DND-41 (cell line): Measurements from ENCODE around the gene TIPIN.
A peak's percentile ranks its signal among the peaks of the same experiment; 100 is the strongest.
"Not testable (repeated sequence)": the region's sequence is repeated elsewhere in the genome, so short reads cannot be mapped to it uniquely, and the experiment has no call there.

Experiments
- ATAC-seq: fragments of 200-7000 bp; cut with Tn5 transposase; 3 replicates; pipeline ENCODE4 v1.9.1; 2021; ENCODE audit warnings: low read depth; ENCODE audit not compliant: insufficient read depth
- DNase-seq: peaks from one replicate; pipeline ENCODE4 v3.0.0-alpha.2; 2020
- H2AFZ ChIP-seq: 2 replicates; pipeline ENCODE4 v1.6.0; 2012; ENCODE audit warnings: low read depth, low read length
- H3K27ac ChIP-seq: 2 replicates; pipeline ENCODE4 v1.5.1; 2012; ENCODE audit warnings: low read length, inconsistent platforms
- H3K27me3 ChIP-seq: fragments of 200-600 bp; sonication (generic); 2 replicates; pipeline ENCODE4 v1.6.0; 2012; ENCODE audit warnings: low read length, mild to moderate bottlenecking, inconsistent platforms; ENCODE audit not compliant: insufficient read depth, poor library complexity
- H3K36me3 ChIP-seq: 2 replicates; pipeline ENCODE4 v1.5.1; 2012; ENCODE audit warnings: low read length, inconsistent platforms; ENCODE audit not compliant: insufficient read depth
- H3K4me1 ChIP-seq: 2 replicates; pipeline ENCODE4 v1.5.1; 2012; ENCODE audit warnings: mild to moderate bottlenecking, low read length; ENCODE audit not compliant: insufficient read depth
- H3K4me2 ChIP-seq: 2 replicates; pipeline ENCODE4 v1.6.0; 2012; ENCODE audit warnings: mild to moderate bottlenecking, moderate library complexity, low read length, inconsistent platforms; ENCODE audit not compliant: insufficient read depth
- H3K4me3 ChIP-seq, 2 experiments: fragments of 200-600 bp in 1 of 2; shearing (Covaris generic) in 1 of 2; 2 replicates each; pipeline ENCODE4 v1.5.1; 2012 to 2016; ENCODE audit warnings: inconsistent platforms in 2 of 2, low read length in 2 of 2, mild to moderate bottlenecking in 2 of 2, low read depth in 1 of 2, moderate library complexity in 1 of 2
- H3K79me2 ChIP-seq: 2 replicates; pipeline ENCODE4 v1.6.0; 2012; ENCODE audit warnings: low read length, inconsistent platforms; ENCODE audit not compliant: insufficient read depth
- H3K9ac ChIP-seq: 2 replicates; pipeline ENCODE4 v1.6.0; 2012; ENCODE audit warnings: low read depth, mild to moderate bottlenecking, inconsistent platforms, low read length, moderate library complexity
- H3K9me3 ChIP-seq: 2 replicates; pipeline ENCODE4 v1.5.1; 2012; ENCODE audit warnings: low read length, moderate library complexity, mild to moderate bottlenecking, inconsistent platforms; ENCODE audit not compliant: insufficient read depth, severe bottlenecking
- H4K20me1 ChIP-seq: 2 replicates; pipeline ENCODE4 v1.6.0; 2012; ENCODE audit warnings: low read length; ENCODE audit not compliant: insufficient read depth
- CTCF ChIP-seq: IDR thresholded peaks from 2 replicates; pipeline ENCODE4 v1.5.1; 2012; ENCODE audit warnings: borderline replicate concordance, low read length, moderate library complexity, mild to moderate bottlenecking; ENCODE audit not compliant: poor library complexity, severe bottlenecking; ENCODE audit errors: extremely low read depth
- EZH2 ChIP-seq: IDR thresholded peaks from 3 replicates; pipeline ENCODE4 v1.6.1; 2012; ENCODE audit warnings: borderline replicate concordance, low read depth, mild to moderate bottlenecking, moderate library complexity, low read length, inconsistent platforms; ENCODE audit not compliant: severe bottlenecking

Gene TIPIN

GRCh38 chr15:66386204-66387123 lies 30.0 kb upstream of the TIPIN start, which contains the start of gene MAP2K1:
TSS of gene MAP2K1 (plus strand) at chr15:66386912. CDS start at chr15:66387348, 436 bp downstream.
- H3K36me3 ChIP-seq: peaks cover 18% of the 10 kb centered on the region; the same call in 1 of the 2 replicates
- no peaks in the 10 kb centered on the region for H3K9me3 ChIP-seq
- H3K4me2 ChIP-seq: peak within 1 kb of the TSS; percentile 68
- peaks cover 76% of the 10 kb centered on the region for H3K79me2 ChIP-seq
- DNase-seq (peak; percentile 97), ATAC-seq (peak; percentile 83)
- TF ChIP-seq EZH2 (no peak), CTCF (peak; percentile 75)
- H3K9ac ChIP-seq: peak within 1 kb of the TSS; percentile 85
- H3K27ac ChIP-seq: peak within 1 kb of the TSS; percentile 88
- H3K4me3 ChIP-seq: peak within 1 kb of the TSS; percentile 64 to 66
- H3K4me1 ChIP-seq: peaks cover 53% of the 10 kb centered on the region
- no peaks in the 10 kb centered on the region for H3K27me3 ChIP-seq
- H4K20me1 ChIP-seq: peaks cover 27% of the 10 kb centered on the region
- peak within 1 kb of the TSS; percentile 83 for H2AFZ ChIP-seq

GRCh38 chr15:66381376-66381775 lies 24.9 kb upstream of the TIPIN start:
- not testable (repeated sequence) for H3K9me3 ChIP-seq, H3K4me2 ChIP-seq, H2AFZ ChIP-seq, H3K36me3 ChIP-seq, H3K27me3 ChIP-seq, H4K20me1 ChIP-seq, DNase-seq, H3K9ac ChIP-seq, H3K4me3 ChIP-seq, ATAC-seq, H3K27ac ChIP-seq
- peaks cover 28% of the 10 kb centered on the region for H3K79me2 ChIP-seq
- H3K4me1 ChIP-seq: peaks cover 15% of the 10 kb centered on the region

GRCh38 chr15:66378814-66379430 lies 22.4 kb upstream of the TIPIN start:
- DNase-seq (no peak), ATAC-seq (no peak)
- no peaks in the 10 kb centered on the region for H3K9me3 ChIP-seq
- H3K79me2 ChIP-seq: peaks cover 10% of the 10 kb centered on the region; the same call in 1 of the 2 replicates
- H4K20me1 ChIP-seq: no peaks in the 10 kb centered on the region
- H3K36me3 ChIP-seq: peaks cover 4% of the 10 kb centered on the region; the same call in 1 of the 2 replicates
- no peaks in the 10 kb centered on the region for H3K27me3 ChIP-seq
- H3K4me1 ChIP-seq: no peaks in the 10 kb centered on the region
- no peak overlapping the region for H3K4me2 ChIP-seq
- no peak overlapping the region for H3K9ac ChIP-seq
- H2AFZ ChIP-seq: no peak overlapping the region
- H3K4me3 ChIP-seq: no peak overlapping the region
- no peak overlapping the region for H3K27ac ChIP-seq
- no peak for TF ChIP-seq CTCF
- TF ChIP-seq EZH2: no peak

- H3K27ac ChIP-seq: no peak overlapping the region
- DNase-seq (no peak), ATAC-seq (no peak)
- H3K4me2 ChIP-seq: no peak overlapping the region
- H3K36me3 ChIP-seq: no peaks in the 10 kb centered on the region
- TF ChIP-seq CTCF (no peak), EZH2 (no peak)
- no peak overlapping the region for H2AFZ ChIP-seq
- H4K20me1 ChIP-seq: no peaks in the 10 kb centered on the region
- no peaks in the 10 kb centered on the region for H3K9me3 ChIP-seq
- no peak overlapping the region for H3K4me3 ChIP-seq
- peaks cover 4% of the 10 kb centered on the region; the same call in 1 of the 2 replicates for H3K79me2 ChIP-seq
- H3K27me3 ChIP-seq: no peaks in the 10 kb centered on the region
- H3K9ac ChIP-seq: no peak overlapping the region
- peaks cover 29% of the 10 kb centered on the region for H3K4me1 ChIP-seq
Measured at GRCh38 chr15:66374179-66374578, 17.7 kb upstream of the TIPIN start.
